BLaER1 treated with 17β-estradiol and CSF1 and Interleukin-3, amounts not matched to agents 10 nM and 100 nM (cell line): ENCODE measurements around the gene SEMA5A.

ENCODE experiments used
- H3K27ac ChIP-seq, 11 experiments: shearing (Covaris generic); formaldehyde crosslinking; 2 replicates each; pipeline ENCODE4 v1.8.1; 2022
- H3K27me3 ChIP-seq, 11 experiments: shearing (Covaris generic); formaldehyde crosslinking; 2 replicates each; pipeline ENCODE4 v1.8.1; 2022
- H3K36me3 ChIP-seq, 11 experiments: shearing (Covaris generic); formaldehyde crosslinking; 2 replicates each; pipeline ENCODE4 v1.8.1; 2022
- H3K4me1 ChIP-seq, 10 experiments: shearing (Covaris generic); formaldehyde crosslinking; 2 replicates each; pipeline ENCODE4 v1.8.1; 2022
- H3K4me2 ChIP-seq, 11 experiments: shearing (Covaris generic); formaldehyde crosslinking; 2 replicates each; pipeline ENCODE4 v1.8.1; 2022
- H3K4me3 ChIP-seq, 10 experiments: shearing (Covaris generic); formaldehyde crosslinking; 2 replicates each; pipeline ENCODE4 v1.8.1; 2022
- H3K9ac ChIP-seq, 11 experiments: shearing (Covaris generic); formaldehyde crosslinking; 2 replicates each; pipeline ENCODE4 v1.8.1; 2022
- H3K9me3 ChIP-seq, 11 experiments: shearing (Covaris generic); formaldehyde crosslinking; replicated peaks in 1 of 11; 2 replicates each; pipeline ENCODE4 v1.8.1; 2022
- H4K20me1 ChIP-seq, 11 experiments: shearing (Covaris generic); formaldehyde crosslinking; 2 replicates each; pipeline ENCODE4 v1.8.1; 2022
- Cebpa-rat ChIP-seq, 11 experiments: shearing (Covaris generic); IDR thresholded peaks; 2 replicates each; pipeline ENCODE4 v1.8.1; 2022

SEMA5A gene

GRCh38 chr5:9430306-9430705 is 115.6 kb downstream of the SEMA5A start:
- Histone ChIP-seq H3K9me3 (no peaks in the 10 kb centered on the region), H3K36me3 (no peaks in the 10 kb centered on the region), H3K4me2 (peak overlapping the region in 1 of 11 experiments; percentile 19; a peak in 1 of 22 replicates), H3K4me3 (no peak overlapping the region), H3K27me3 (no peaks in the 10 kb centered on the region), H3K4me1 (peaks cover 0 to 22% (median 0%) of the 10 kb centered on the region in 10 experiments; a peak in 1 of 20 replicates), H4K20me1 (no peaks in the 10 kb centered on the region), H3K9ac (no peak overlapping the region), H3K27ac (no peak overlapping the region)
- TF ChIP-seq Cebpa-rat (IDR thresholded peaks at IDR 0.05) = no peak

- peak overlapping the region in 1 of 11 experiments; percentile 19; a peak in 2 of 22 replicates for H3K4me2 ChIP-seq
- no peaks in the 10 kb centered on the region for H3K9me3 ChIP-seq
- peaks cover 0 to 22% (median 0%) of the 10 kb centered on the region in 10 experiments; a peak in 1 of 20 replicates for H3K4me1 ChIP-seq
- H4K20me1 ChIP-seq = no peaks in the 10 kb centered on the region
- H3K27ac ChIP-seq = no peak overlapping the region
- H3K27me3 ChIP-seq = no peaks in the 10 kb centered on the region
- H3K4me3 ChIP-seq = no peak overlapping the region
- TF ChIP-seq Cebpa-rat (IDR thresholded peaks at IDR 0.05) = no peak
- H3K9ac ChIP-seq = no peak overlapping the region
- H3K36me3 ChIP-seq = no peaks in the 10 kb centered on the region
Measured at GRCh38 chr5:9429691-9430215, 116.1 kb downstream of the SEMA5A start.

- H4K20me1 ChIP-seq = no peaks in the 10 kb centered on the region
- no peak overlapping the region for H3K27ac ChIP-seq
- H3K36me3 ChIP-seq = no peaks in the 10 kb centered on the region
- no peaks in the 10 kb centered on the region for H3K9me3 ChIP-seq
- H3K4me1 ChIP-seq = peaks cover 0 to 22% (median 0%) of the 10 kb centered on the region in 10 experiments; a peak in 1 of 20 replicates
- no peak overlapping the region for H3K9ac ChIP-seq
- TF ChIP-seq Cebpa-rat (IDR thresholded peaks at IDR 0.05) = no peak
- no peak overlapping the region for H3K4me3 ChIP-seq
- H3K4me2 ChIP-seq = no peak overlapping the region
- H3K27me3 ChIP-seq = no peaks in the 10 kb centered on the region
Measured at GRCh38 chr5:9428272-9428671, 117.6 kb downstream of the SEMA5A start.

GRCh38 chr5:9425710-9426109 is 120.2 kb downstream of the SEMA5A start:
- no peak for TF ChIP-seq Cebpa-rat (IDR thresholded peaks at IDR 0.05)
- H3K9me3 ChIP-seq = no peaks in the 10 kb centered on the region
- no peaks in the 10 kb centered on the region for H3K36me3 ChIP-seq
- H3K9ac ChIP-seq = no peak overlapping the region
- H4K20me1 ChIP-seq = no peaks in the 10 kb centered on the region
- no peak overlapping the region for H3K4me2 ChIP-seq
- H3K27me3 ChIP-seq = no peaks in the 10 kb centered on the region
- no peak overlapping the region for H3K4me3 ChIP-seq
- H3K4me1 ChIP-seq = peaks cover 0 to 26% (median 0%) of the 10 kb centered on the region in 10 experiments; a peak in 5 of 20 replicates
- H3K27ac ChIP-seq = no peak overlapping the region

GRCh38 chr5:9423571-9423970 is 122.3 kb downstream of the SEMA5A start:
- TF ChIP-seq Cebpa-rat (IDR thresholded peaks at IDR 0.05) = no peak

GRCh38 chr5:9421884-9422283 is 124.0 kb downstream of the SEMA5A start:
- no peak overlapping the region for H3K4me3 ChIP-seq
- H3K9me3 ChIP-seq = peaks cover 0 to 14% (median 7%) of the 10 kb centered on the region in 11 experiments; a peak in 11 of 22 replicates
- peaks cover 0 to 14% (median 0%) of the 10 kb centered on the region in 10 experiments; a peak in 5 of 20 replicates for H3K4me1 ChIP-seq
- no peaks in the 10 kb centered on the region for H3K27me3 ChIP-seq
- TF ChIP-seq Cebpa-rat (IDR thresholded peaks at IDR 0.05) = no peak
- no peak overlapping the region for H3K9ac ChIP-seq
- no peaks in the 10 kb centered on the region for H3K36me3 ChIP-seq
- no peaks in the 10 kb centered on the region for H4K20me1 ChIP-seq
- no peak overlapping the region for H3K27ac ChIP-seq
- H3K4me2 ChIP-seq = peak overlapping the region in 2 of 11 experiments; percentile 58 to 66; a peak in 4 of 22 replicates

More at GRCh38 chr5:9423571-9423970, 122.3 kb downstream of the SEMA5A start:
- no peaks in the 10 kb centered on the region for H3K36me3 ChIP-seq
- H3K4me1 ChIP-seq = peaks cover 0 to 14% (median 0%) of the 10 kb centered on the region in 10 experiments; a peak in 5 of 20 replicates
- no peak overlapping the region for H3K4me2 ChIP-seq
- H3K9me3 ChIP-seq = peaks cover 0 to 12% (median 7%) of the 10 kb centered on the region in 11 experiments; a peak in 11 of 22 replicates
- no peaks in the 10 kb centered on the region for H4K20me1 ChIP-seq
- no peak overlapping the region for H3K27ac ChIP-seq
- no peaks in the 10 kb centered on the region for H3K27me3 ChIP-seq
- H3K9ac ChIP-seq = no peak overlapping the region
- no peak overlapping the region for H3K4me3 ChIP-seq

- Histone ChIP-seq H3K9ac (no peak overlapping the region), H3K9me3 (peaks cover 0 to 14% (median 7%) of the 10 kb centered on the region in 11 experiments; a peak in 11 of 22 replicates), H3K4me3 (no peak overlapping the region), H3K4me1 (peaks cover 0 to 14% (median 0%) of the 10 kb centered on the region in 10 experiments; a peak in 5 of 20 replicates), H3K27ac (no peak overlapping the region), H3K4me2 (no peak overlapping the region), H3K27me3 (no peaks in the 10 kb centered on the region), H4K20me1 (no peaks in the 10 kb centered on the region), H3K36me3 (no peaks in the 10 kb centered on the region)
- TF ChIP-seq Cebpa-rat (IDR thresholded peaks at IDR 0.05) = no peak
Measured at GRCh38 chr5:9419794-9420193, 126.1 kb downstream of the SEMA5A start.

GRCh38 chr5:9415566-9415965 is 130.3 kb downstream of the SEMA5A start:
- TF ChIP-seq Cebpa-rat (IDR thresholded peaks at IDR 0.05) = no peak
- Histone ChIP-seq H3K4me2 (no peak overlapping the region), H3K27ac (no peak overlapping the region), H3K9me3 (peaks cover 0 to 14% (median 7%) of the 10 kb centered on the region in 11 experiments; a peak in 11 of 22 replicates), H4K20me1 (no peaks in the 10 kb centered on the region), H3K27me3 (no peaks in the 10 kb centered on the region), H3K4me3 (no peak overlapping the region), H3K36me3 (no peaks in the 10 kb centered on the region), H3K9ac (no peak overlapping the region), H3K4me1 (no peaks in the 10 kb centered on the region)

GRCh38 chr5:9415091-9415490 is 130.8 kb downstream of the SEMA5A start:
- Histone ChIP-seq H3K9me3 (peaks cover 0 to 14% (median 7%) of the 10 kb centered on the region in 11 experiments; a peak in 11 of 22 replicates), H3K4me1 (no peaks in the 10 kb centered on the region), H3K27me3 (no peaks in the 10 kb centered on the region), H4K20me1 (no peaks in the 10 kb centered on the region), H3K9ac (no peak overlapping the region), H3K36me3 (no peaks in the 10 kb centered on the region), H3K27ac (no peak overlapping the region), H3K4me3 (no peak overlapping the region), H3K4me2 (no peak overlapping the region)
- TF ChIP-seq Cebpa-rat (IDR thresholded peaks at IDR 0.05) = no peak

GRCh38 chr5:9411142-9411541 is 134.7 kb downstream of the SEMA5A start:
- no peaks in the 10 kb centered on the region for H4K20me1 ChIP-seq
- no peaks in the 10 kb centered on the region for H3K4me1 ChIP-seq
- H3K9ac ChIP-seq = no peak overlapping the region
- H3K9me3 ChIP-seq = no peaks in the 10 kb centered on the region
- no peak overlapping the region for H3K4me2 ChIP-seq
- no peak overlapping the region for H3K27ac ChIP-seq
- H3K36me3 ChIP-seq = no peaks in the 10 kb centered on the region
- no peaks in the 10 kb centered on the region for H3K27me3 ChIP-seq
- H3K4me3 ChIP-seq = no peak overlapping the region
- no peak for TF ChIP-seq Cebpa-rat (IDR thresholded peaks at IDR 0.05)
